ENCODE results near the gene TMCO1.
"Not testable (repeated sequence)": the region's sequence is repeated elsewhere in the genome, so short reads cannot be mapped to it uniquely, and the experiment has no call there.

GRCh38 chr1:165783519-165783918 is 14.9 kb upstream of the TMCO1 start:
- TF ChIP-seq CTCF (IDR thresholded peaks at IDR 0.05 in 8 of 11, conservative IDR thresholded peaks at IDR 0.05 in 3 of 11); POLR2A (IDR thresholded peaks at IDR 0.05); POLR2AphosphoS5 (IDR thresholded peaks at IDR 0.05): not testable (repeated sequence)
